ENCODE data around the gene THAP11.

- TF ChIP-seq POLR2A (IDR thresholded peaks at IDR 0.05; ENCODE audit: low read depth, low read length): peak; percentile 75; the same call in 1 of the 2 replicates
- TF ChIP-seq POLR2AphosphoS5 (IDR thresholded peaks at IDR 0.05; ENCODE audit: low read depth, low read length): peak; percentile 42; the same call in 1 of the 2 replicates
- peak; percentile 49; the same call in 1 of the 2 replicates for TF ChIP-seq TAF1 (IDR thresholded peaks at IDR 0.05; ENCODE audit: borderline replicate concordance, low read depth, low read length)
These were observed 4.4 kb downstream of the THAP11 start, which contains the start of gene NUTF2 for GRCh38 chr16:67846320-67847063.
